Central memory CD8-positive, alpha-beta T cell (primary cell): Measurements from ENCODE around the gene CLEC2D.
"Not testable (repeated sequence)": the region's sequence is repeated elsewhere in the genome, so short reads cannot be mapped to it uniquely, and the experiment has no call there.

Experiments
- ATAC-seq: fragments of 150-1000 bp; cut with Tn5 transposase; replicated peaks from 2 replicates; pipeline ENCODE4 v1.10.0; 2022; ENCODE audit warnings: mild to moderate bottlenecking, moderate FRiP score, moderate number of reproducible peaks; ENCODE audit not compliant: poor library complexity, severe bottlenecking; ENCODE audit errors: extremely low read depth
- DNase-seq, 2 donors: peaks; one replicate each; pipeline ENCODE4 v3.0.0; 2021; ENCODE audit warnings: low spot score in 2 of 2
- H3K27ac Mint-ChIP-seq: one replicate; pipeline ENCODE4 v1.8.0; 2022; ENCODE audit warnings: low read depth, mild to moderate bottlenecking, moderate library complexity, mixed read lengths
- H3K27me3 Mint-ChIP-seq: one replicate; pipeline ENCODE4 v1.8.0; 2022; ENCODE audit warnings: mixed read lengths
- H3K36me3 Mint-ChIP-seq: one replicate; pipeline ENCODE4 v1.8.0; 2022; ENCODE audit warnings: mild to moderate bottlenecking, moderate library complexity, mixed read lengths; ENCODE audit not compliant: insufficient read depth
- H3K4me1 Mint-ChIP-seq: one replicate; pipeline ENCODE4 v1.8.0; 2022; ENCODE audit warnings: mixed read lengths
- H3K4me3 Mint-ChIP-seq: one replicate; pipeline ENCODE4 v1.8.0; 2022; ENCODE audit warnings: mild to moderate bottlenecking, moderate library complexity, mixed read lengths
- H3K9me3 Mint-ChIP-seq: one replicate; pipeline ENCODE4 v1.8.0; 2022; ENCODE audit warnings: mixed read lengths

Gene CLEC2D

GRCh38 chr12:9668161-9669018 lies 1.1 kb upstream of the CLEC2D start:
- peaks cover 62% of the 10 kb centered on the region for H3K4me1 Mint-ChIP-seq
- no peak for DNase-seq
- no peaks in the 10 kb centered on the region for H3K27me3 Mint-ChIP-seq
- no peak for ATAC-seq
- H3K9me3 Mint-ChIP-seq, result no peaks in the 10 kb centered on the region
- peaks cover 44% of the 10 kb centered on the region for H3K36me3 Mint-ChIP-seq
- peak overlapping the region; percentile 91 for H3K27ac Mint-ChIP-seq
- H3K4me3 Mint-ChIP-seq, result peak overlapping the region; percentile 78

GRCh38 chr12:9669019-9669326 lies 540 bp upstream of the CLEC2D start:
- peaks cover 64% of the 10 kb centered on the region for H3K4me1 Mint-ChIP-seq
- H3K27me3 Mint-ChIP-seq, result no peaks in the 10 kb centered on the region
- H3K4me3 Mint-ChIP-seq, result peak overlapping the region; percentile 87
- ATAC-seq (no peak), DNase-seq (no peak)
- no peaks in the 10 kb centered on the region for H3K9me3 Mint-ChIP-seq
- peaks cover 45% of the 10 kb centered on the region for H3K36me3 Mint-ChIP-seq
- peak overlapping the region; percentile 91 for H3K27ac Mint-ChIP-seq

GRCh38 chr12:9672340-9672739 lies 2.8 kb downstream of the CLEC2D start:
- peaks cover 85% of the 10 kb centered on the region for H3K4me1 Mint-ChIP-seq
- H3K27me3 Mint-ChIP-seq, DNase-seq, ATAC-seq, H3K9me3 Mint-ChIP-seq: not testable (repeated sequence)
- peak overlapping the region; percentile 87 for H3K4me3 Mint-ChIP-seq
- peaks cover 51% of the 10 kb centered on the region for H3K36me3 Mint-ChIP-seq
- peak overlapping the region; percentile 91 for H3K27ac Mint-ChIP-seq

GRCh38 chr12:9673404-9674225 lies 4.1 kb downstream of the CLEC2D start:
- peak overlapping the region; percentile 91 for H3K27ac Mint-ChIP-seq
- H3K27me3 Mint-ChIP-seq, result no peaks in the 10 kb centered on the region
- H3K4me3 Mint-ChIP-seq, result peak overlapping the region; percentile 87
- peaks cover 85% of the 10 kb centered on the region for H3K4me1 Mint-ChIP-seq
- H3K36me3 Mint-ChIP-seq, result peaks cover 50% of the 10 kb centered on the region
- no peaks in the 10 kb centered on the region for H3K9me3 Mint-ChIP-seq
- DNase-seq, result peak in 1 of 2 donors; percentile 22
- peak; percentile 26 for ATAC-seq

GRCh38 chr12:9674226-9674590 lies 4.7 kb downstream of the CLEC2D start:
- no peaks in the 10 kb centered on the region for H3K9me3 Mint-ChIP-seq
- peaks cover 50% of the 10 kb centered on the region for H3K36me3 Mint-ChIP-seq
- peaks cover 84% of the 10 kb centered on the region for H3K4me1 Mint-ChIP-seq
- H3K27ac Mint-ChIP-seq, result peak overlapping the region; percentile 91
- H3K27me3 Mint-ChIP-seq, result no peaks in the 10 kb centered on the region
- DNase-seq (peak in 1 of 2 donors; percentile 39), ATAC-seq (peak; percentile 12)
- H3K4me3 Mint-ChIP-seq, result peak overlapping the region; percentile 87

GRCh38 chr12:9682508-9682907 lies 13.0 kb downstream of the CLEC2D start:
- H3K4me1 Mint-ChIP-seq, result peaks cover 80% of the 10 kb centered on the region
- H3K9me3 Mint-ChIP-seq, DNase-seq, ATAC-seq, H3K27me3 Mint-ChIP-seq: not testable (repeated sequence)
- H3K36me3 Mint-ChIP-seq, result peaks cover 56% of the 10 kb centered on the region
- peak overlapping the region; percentile 71 for H3K27ac Mint-ChIP-seq
- H3K4me3 Mint-ChIP-seq, result peak overlapping the region; percentile 56

- H3K36me3 Mint-ChIP-seq, result peaks cover 59% of the 10 kb centered on the region
- not testable (repeated sequence) for DNase-seq, H3K9me3 Mint-ChIP-seq, ATAC-seq, H3K27me3 Mint-ChIP-seq
- peak overlapping the region; percentile 56 for H3K4me3 Mint-ChIP-seq
- peaks cover 75% of the 10 kb centered on the region for H3K4me1 Mint-ChIP-seq
- peak overlapping the region; percentile 71 for H3K27ac Mint-ChIP-seq
Observed at GRCh38 chr12:9682949-9683348, 13.4 kb downstream of the CLEC2D start.

GRCh38 chr12:9685366-9685765 lies 15.9 kb downstream of the CLEC2D start:
- peak overlapping the region; percentile 56 for H3K4me3 Mint-ChIP-seq
- DNase-seq, H3K9me3 Mint-ChIP-seq, H3K27me3 Mint-ChIP-seq, ATAC-seq: not testable (repeated sequence)
- H3K36me3 Mint-ChIP-seq, result peaks cover 70% of the 10 kb centered on the region
- peak overlapping the region; percentile 71 for H3K27ac Mint-ChIP-seq
- H3K4me1 Mint-ChIP-seq, result peaks cover 55% of the 10 kb centered on the region

GRCh38 chr12:9685915-9686314 lies 16.4 kb downstream of the CLEC2D start:
- Mint-ChIP-seq H3K27me3 (no peaks in the 10 kb centered on the region), H3K36me3 (peaks cover 71% of the 10 kb centered on the region), H3K9me3 (no peaks in the 10 kb centered on the region), H3K4me1 (peaks cover 57% of the 10 kb centered on the region), H3K27ac (peak overlapping the region; percentile 62), H3K4me3 (peak overlapping the region; percentile 56)
- peak; percentile 32 for ATAC-seq
- no peak for DNase-seq

- no peak for ATAC-seq
- peaks cover 74% of the 10 kb centered on the region for H3K36me3 Mint-ChIP-seq
- H3K4me3 Mint-ChIP-seq, result peak overlapping the region; percentile 40
- H3K27me3 Mint-ChIP-seq, result no peaks in the 10 kb centered on the region
- peaks cover 62% of the 10 kb centered on the region for H3K4me1 Mint-ChIP-seq
- H3K9me3 Mint-ChIP-seq, result no peaks in the 10 kb centered on the region
- DNase-seq, result no peak
- H3K27ac Mint-ChIP-seq, result no peak overlapping the region
Observed at GRCh38 chr12:9687228-9687627, 17.7 kb downstream of the CLEC2D start.

GRCh38 chr12:9692909-9693308 lies 23.4 kb downstream of the CLEC2D start:
- no peak overlapping the region for H3K27ac Mint-ChIP-seq

GRCh38 chr12:9694241-9694640 lies 24.7 kb downstream of the CLEC2D start:
- H3K27me3 Mint-ChIP-seq, result no peaks in the 10 kb centered on the region
- peaks cover 36% of the 10 kb centered on the region for H3K4me1 Mint-ChIP-seq
- DNase-seq, result no peak
- H3K9me3 Mint-ChIP-seq, result peaks cover 12% of the 10 kb centered on the region
- peaks cover 62% of the 10 kb centered on the region for H3K36me3 Mint-ChIP-seq
- no peak for ATAC-seq
- H3K4me3 Mint-ChIP-seq, result no peak overlapping the region
- peak overlapping the region; percentile 84 for H3K27ac Mint-ChIP-seq

More at GRCh38 chr12:9692909-9693308, 23.4 kb downstream of the CLEC2D start:
- no peak overlapping the region for H3K4me3 Mint-ChIP-seq
- H3K4me1 Mint-ChIP-seq, result peaks cover 31% of the 10 kb centered on the region
- H3K27me3 Mint-ChIP-seq, result no peaks in the 10 kb centered on the region
- ATAC-seq (no peak), DNase-seq (no peak)
- H3K9me3 Mint-ChIP-seq, result peaks cover 12% of the 10 kb centered on the region
- peaks cover 75% of the 10 kb centered on the region for H3K36me3 Mint-ChIP-seq
